ENCODE measurements around the gene MAD2L1BP. TPM values are rescaled to one million over a fixed set of nuclear protein-coding genes. Genes with fewer than 3 reads are reported as not detected.

The MAD2L1BP gene
- total RNA-seq, 1 experiment from 2014 or later: 46.3 TPM

DNA sequence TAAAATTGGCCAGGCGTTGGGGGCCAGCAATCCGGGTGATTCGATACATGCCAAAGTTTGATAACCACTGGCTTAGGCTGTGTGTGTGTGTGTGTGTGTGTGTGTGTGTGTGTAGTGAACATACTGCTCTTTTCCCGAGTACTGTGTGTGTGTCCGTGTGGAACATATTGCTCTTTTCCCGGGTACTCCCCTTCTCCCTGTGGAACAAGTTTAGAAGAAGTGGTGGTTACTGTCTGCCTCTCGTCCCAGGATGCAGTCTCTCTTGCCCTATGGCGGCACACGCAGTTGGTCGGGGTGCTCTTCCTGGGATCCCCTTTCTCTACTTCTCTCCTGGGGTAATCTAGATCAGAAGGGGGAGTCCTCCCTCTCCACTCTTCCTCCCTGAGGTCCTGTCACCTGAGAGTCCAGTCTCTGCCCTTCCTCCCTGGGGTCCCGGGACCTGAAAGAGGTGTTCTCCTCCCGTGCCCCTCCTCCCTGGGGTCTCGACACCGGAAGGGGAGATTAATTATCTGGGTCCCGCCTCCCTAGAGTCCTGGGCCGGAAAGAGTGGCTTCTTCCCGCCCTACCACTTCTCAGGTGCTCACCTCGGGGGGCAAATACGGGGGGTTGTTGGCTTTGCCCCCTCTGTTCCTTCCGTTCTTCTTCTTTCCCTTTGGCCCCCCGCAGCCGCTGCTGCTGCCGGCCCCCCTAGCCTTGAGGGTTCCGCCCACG lies 7.1 kb upstream of the MAD2L1BP start:
- H3K9me3 Mint-ChIP-seq: no peaks in the 10 kb centered on the region; a peak in 1 of 5 replicates
- H3K23ac ChIP-seq (ENCODE audit: insufficient read length, low read depth, low read length): no peak overlapping the region

More for the DNA sequence above, 7.1 kb upstream of the MAD2L1BP start:
- peak; percentile 75 for DNase-seq
- H4K91ac ChIP-seq (ENCODE audit: insufficient read length, low read depth, low read length): no peak overlapping the region
- H2AK5ac ChIP-seq (ENCODE audit: insufficient read length, low read length): no peak overlapping the region
- H2BK5ac ChIP-seq (ENCODE audit: insufficient read length, low read length): no peak overlapping the region
- TF ChIP-seq, protein P1, sequence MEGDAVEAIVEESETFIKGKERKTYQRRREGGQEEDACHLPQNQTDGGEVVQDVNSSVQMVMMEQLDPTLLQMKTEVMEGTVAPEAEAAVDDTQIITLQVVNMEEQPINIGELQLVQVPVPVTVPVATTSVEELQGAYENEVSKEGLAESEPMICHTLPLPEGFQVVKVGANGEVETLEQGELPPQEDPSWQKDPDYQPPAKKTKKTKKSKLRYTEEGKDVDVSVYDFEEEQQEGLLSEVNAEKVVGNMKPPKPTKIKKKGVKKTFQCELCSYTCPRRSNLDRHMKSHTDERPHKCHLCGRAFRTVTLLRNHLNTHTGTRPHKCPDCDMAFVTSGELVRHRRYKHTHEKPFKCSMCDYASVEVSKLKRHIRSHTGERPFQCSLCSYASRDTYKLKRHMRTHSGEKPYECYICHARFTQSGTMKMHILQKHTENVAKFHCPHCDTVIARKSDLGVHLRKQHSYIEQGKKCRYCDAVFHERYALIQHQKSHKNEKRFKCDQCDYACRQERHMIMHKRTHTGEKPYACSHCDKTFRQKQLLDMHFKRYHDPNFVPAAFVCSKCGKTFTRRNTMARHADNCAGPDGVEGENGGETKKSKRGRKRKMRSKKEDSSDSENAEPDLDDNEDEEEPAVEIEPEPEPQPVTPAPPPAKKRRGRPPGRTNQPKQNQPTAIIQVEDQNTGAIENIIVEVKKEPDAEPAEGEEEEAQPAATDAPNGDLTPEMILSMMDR (conservative IDR thresholded peaks at IDR 0.05): no peak
- peak overlapping the region; percentile 85 for H3K9ac ChIP-seq (ENCODE audit: extremely low read depth, insufficient read length, low read length)
- H2BK15ac ChIP-seq (ENCODE audit: low read depth, low read length): no peak overlapping the region
- H3K79me2 ChIP-seq (ENCODE audit: insufficient read depth, low read length): no peaks in the 10 kb centered on the region
- peaks cover 26 to 45% (median 42%) of the 10 kb centered on the region in 3 experiments; a peak in 6 of 7 replicates for H3K36me3 Mint-ChIP-seq (ENCODE audit: insufficient read depth in 1 of 3, low read depth in 3 of 3)
- H3K18ac ChIP-seq (ENCODE audit: insufficient read length, low read depth, low read length): peak overlapping the region; percentile 79
- H3K27ac Mint-ChIP-seq: peak overlapping the region; percentile 97 to 99 (median 97)
- no peak overlapping the region for H2AFZ ChIP-seq (ENCODE audit: low read length)
- H4K20me1 ChIP-seq (ENCODE audit: control insufficient read depth, insufficient read depth, insufficient read length): no peaks in the 10 kb centered on the region
- no peak overlapping the region for H2BK12ac ChIP-seq (ENCODE audit: insufficient read length, low read depth, low read length)
- H3K9me3 ChIP-seq (ENCODE audit: control insufficient read depth, low read depth, low read length): no peaks in the 10 kb centered on the region
- WGBS (ENCODE audit: extremely low coverage, insufficient read length, low lambda C conversion rate): no CpG with 5 or more reads among the region's 25 CpGs
- no peak overlapping the region for H4K8ac ChIP-seq (replicated peaks; ENCODE audit: insufficient read length, low read depth, low read length)
- peaks cover 8% of the 10 kb centered on the region for H3K23me2 ChIP-seq (ENCODE audit: insufficient read length, low read depth, low read length, poor library complexity, severe bottlenecking)
- H3K4me3 Mint-ChIP-seq: peak overlapping the region; percentile 96 to 99
- H4K5ac ChIP-seq (ENCODE audit: insufficient read length, low read depth, low read length): no peak overlapping the region
- peaks cover 6% of the 10 kb centered on the region for H3K79me1 ChIP-seq (ENCODE audit: insufficient read depth, low read depth, low read length, poor library complexity, severe bottlenecking)
- H3K4me1 ChIP-seq (ENCODE audit: insufficient read depth, low read length): no peaks in the 10 kb centered on the region
- H3K27me3 Mint-ChIP-seq (ENCODE audit: low read depth): no peaks in the 10 kb centered on the region
- H3K14ac ChIP-seq (ENCODE audit: insufficient read depth, low read length): peak overlapping the region; percentile 86
- peaks cover 18 to 19% of the 10 kb centered on the region in 2 experiments for H3K4me1 Mint-ChIP-seq
- H3K56ac ChIP-seq (ENCODE audit: insufficient read length, low read depth, low read length): no peak overlapping the region
- no peak overlapping the region for H3K4ac ChIP-seq (ENCODE audit: low read depth, low read length)
- no peak overlapping the region for H3K27ac ChIP-seq (ENCODE audit: insufficient read length, low read depth, low read length)
- no peak overlapping the region for H2BK20ac ChIP-seq (ENCODE audit: low read depth, low read length, poor library complexity, severe bottlenecking)
- H3T11ph ChIP-seq (ENCODE audit: low read length): no peak overlapping the region
- H3K4me2 ChIP-seq (ENCODE audit: insufficient read depth, insufficient read length, low read length): peak overlapping the region; percentile 98
- no peak overlapping the region for H2BK120ac ChIP-seq (ENCODE audit: low read depth, low read length, poor library complexity, severe bottlenecking)
- H3K27me3 ChIP-seq (ENCODE audit: insufficient read depth, low read length): no peaks in the 10 kb centered on the region
